HEK293 (cell line): Measurements from ENCODE around the gene ZFYVE19.

Experiments
- CTCF ChIA-PET: fragments of 350-600 bp; formaldehyde crosslinking; extraction: SDS; loops from one replicate; lab custom pipeline; 2021; ENCODE audit warnings: antibody characterized with exemption; lab: Yijun Ruan, JAX
- POLR2A ChIA-PET: fragments of 300-600 bp; formaldehyde crosslinking; extraction: SDS; loops from one replicate; lab custom pipeline; 2020; ENCODE audit warnings: antibody characterized with exemption, inconsistent platforms; lab: Yijun Ruan, JAX
- H3K27ac ChIP-seq: fragments of 200-500 bp; sonication (Bioruptor generic); 2 replicates; pipeline ENCODE4 v1.5.1; 2014; ENCODE audit warnings: low read depth, low read length, control low read depth, inconsistent platforms; ENCODE audit errors: extremely low read depth
- H3K36me3 ChIP-seq, 2 experiments: fragments of 200-500 bp in 1 of 2; sonication (Bioruptor generic) in 1 of 2; 1 replicate in 1 of 2; 2 replicates in 1 of 2; pipeline ENCODE4 v1.5.1; 2014 to 2017; ENCODE audit warnings: inconsistent platforms in 2 of 2, low read length in 2 of 2; ENCODE audit not compliant: control insufficient read depth in 2 of 2, insufficient read depth in 1 of 2
- H3K4me1 ChIP-seq: fragments of 200-500 bp; sonication (Bioruptor generic); 2 replicates; pipeline ENCODE4 v1.5.1; 2014; ENCODE audit warnings: mild to moderate bottlenecking, low read length, inconsistent platforms; ENCODE audit not compliant: control insufficient read depth, insufficient read depth
- H3K4me3 ChIP-seq: 2 replicates; pipeline ENCODE4 v1.5.1; 2011; ENCODE audit warnings: low read depth, mild to moderate bottlenecking, control low read depth, low read length, moderate library complexity
- H3K9me3 ChIP-seq: fragments of 200-500 bp; sonication (Bioruptor generic); 2 replicates; pipeline ENCODE4 v1.5.1; 2014; ENCODE audit warnings: low read depth, low read length, inconsistent platforms; ENCODE audit not compliant: control insufficient read depth, insufficient read depth
- BCL11B ChIP-seq: fragments of 450-650 bp; formaldehyde crosslinking; IDR thresholded peaks from 2 replicates; pipeline ENCODE4 v1.5.1; 2016; ENCODE audit warnings: low read depth, missing biosample characterization, missing genetic modification characterization
- HOXC10 ChIP-seq: sonication (generic); formaldehyde crosslinking; IDR thresholded peaks from 2 replicates; pipeline ENCODE4 v1.8.1; 2023; ENCODE audit warnings: mild to moderate bottlenecking, missing genetic modification reagents
- KLF16 ChIP-seq: fragments of 450-650 bp; formaldehyde crosslinking; IDR thresholded peaks from 2 replicates; pipeline ENCODE4 v1.5.1; 2017; ENCODE audit warnings: missing biosample characterization, missing genetic modification characterization
- KLF9 ChIP-seq: fragments of 450-650 bp; formaldehyde crosslinking; IDR thresholded peaks from 2 replicates; pipeline ENCODE4 v1.5.1; 2016; ENCODE audit warnings: missing biosample characterization, missing genetic modification characterization, low read depth
- MEIS1 ChIP-seq: sonication (generic); formaldehyde crosslinking; IDR thresholded peaks from 2 replicates; pipeline ENCODE4 v1.8.1; 2022; ENCODE audit warnings: missing genetic modification reagents, mild to moderate bottlenecking, borderline replicate concordance
- YY1 ChIP-seq: fragments of 450-650 bp; formaldehyde crosslinking; IDR thresholded peaks from 2 replicates; pipeline ENCODE4 v1.5.1; 2018; ENCODE audit warnings: missing biosample characterization, missing genetic modification characterization
- ZEB2 ChIP-seq: fragments of 450-650 bp; formaldehyde crosslinking; IDR thresholded peaks from 2 replicates; pipeline ENCODE4 v1.5.1; 2016; ENCODE audit warnings: missing biosample characterization, missing genetic modification characterization
- ZIC2 ChIP-seq: fragments of 450-650 bp; formaldehyde crosslinking; IDR thresholded peaks from 2 replicates; pipeline ENCODE4 v1.5.1; 2016; ENCODE audit warnings: missing biosample characterization, missing genetic modification characterization
- ZNF138 ChIP-seq: fragments of 450-650 bp; formaldehyde crosslinking; IDR thresholded peaks from 2 replicates; pipeline ENCODE4 v1.5.1; 2016; ENCODE audit warnings: missing biosample characterization, missing genetic modification characterization, borderline replicate concordance
- ZNF211 ChIP-seq: fragments of 450-650 bp; formaldehyde crosslinking; IDR thresholded peaks from 2 replicates; pipeline ENCODE4 v1.5.1; 2016; ENCODE audit warnings: low read depth, missing biosample characterization, missing genetic modification characterization
- ZNF426 ChIP-seq: fragments of 450-650 bp; formaldehyde crosslinking; IDR thresholded peaks from 2 replicates; pipeline ENCODE4 v1.5.1; 2017; ENCODE audit warnings: missing biosample characterization, missing genetic modification characterization, mild to moderate bottlenecking, inconsistent platforms, moderate library complexity
- ZNF501 ChIP-seq: fragments of 450-650 bp; formaldehyde crosslinking; IDR thresholded peaks from 2 replicates; pipeline ENCODE4 v1.5.1; 2016; ENCODE audit warnings: missing biosample characterization, missing genetic modification characterization
- ZNF514 ChIP-seq: fragments of 450-650 bp; formaldehyde crosslinking; IDR thresholded peaks from 2 replicates; pipeline ENCODE4 v1.5.1; 2016; ENCODE audit warnings: missing biosample characterization, missing genetic modification characterization
- ZNF529 ChIP-seq: fragments of 450-650 bp; formaldehyde crosslinking; IDR thresholded peaks from 2 replicates; pipeline ENCODE4 v1.5.1; 2017; ENCODE audit warnings: missing genetic modification characterization, missing biosample characterization; ENCODE audit not compliant: insufficient replicate concordance
- ZNF561 ChIP-seq: fragments of 450-650 bp; IDR thresholded peaks from 2 replicates; pipeline ENCODE4 v1.5.1; 2018; ENCODE audit warnings: missing biosample characterization, missing genetic modification characterization, borderline replicate concordance
- ZNF596 ChIP-seq: fragments of 450-650 bp; IDR thresholded peaks from 2 replicates; pipeline ENCODE4 v1.5.0; 2018; ENCODE audit warnings: missing biosample characterization, mild to moderate bottlenecking, missing genetic modification characterization, moderate library complexity
- ZNF600 ChIP-seq: fragments of 450-650 bp; formaldehyde crosslinking; IDR thresholded peaks from 2 replicates; pipeline ENCODE4 v1.5.1; 2016; ENCODE audit warnings: missing biosample characterization, missing genetic modification characterization
- ZNF76 ChIP-seq: fragments of 450-650 bp; formaldehyde crosslinking; IDR thresholded peaks from 2 replicates; pipeline ENCODE4; 2016; ENCODE audit warnings: low read depth, missing biosample characterization, missing genetic modification characterization, borderline replicate concordance
- ZNF768 ChIP-seq: fragments of 450-650 bp; formaldehyde crosslinking; IDR thresholded peaks from 2 replicates; pipeline ENCODE4 v1.5.1; 2018; ENCODE audit warnings: missing biosample characterization, mild to moderate bottlenecking, missing genetic modification characterization
- ZNF777 ChIP-seq: fragments of 450-650 bp; formaldehyde crosslinking; IDR thresholded peaks from 2 replicates; pipeline ENCODE4 v1.5.1; 2017; ENCODE audit warnings: missing biosample characterization, missing genetic modification characterization, borderline replicate concordance
- ZNF843 ChIP-seq: fragments of 450-650 bp; formaldehyde crosslinking; IDR thresholded peaks from 2 replicates; pipeline ENCODE4 v1.5.1; 2016; ENCODE audit warnings: missing biosample characterization, missing genetic modification characterization
- ZSCAN16 ChIP-seq: fragments of 450-650 bp; formaldehyde crosslinking; IDR thresholded peaks from 2 replicates; pipeline ENCODE4 v1.5.1; 2016; ENCODE audit warnings: missing biosample characterization, missing genetic modification characterization
- TF ChIP-seq, protein P1 (sequence below): fragments of 450-650 bp; formaldehyde crosslinking; IDR thresholded peaks from 2 replicates; pipeline ENCODE4 v1.5.1; 2017; ENCODE audit warnings: missing biosample characterization, missing genetic modification characterization
- TF ChIP-seq, protein P2 (sequence below): fragments of 450-650 bp; formaldehyde crosslinking; IDR thresholded peaks from 2 replicates; pipeline ENCODE4 v1.5.1; 2016; ENCODE audit warnings: missing biosample characterization, missing genetic modification characterization
- TF ChIP-seq, protein P3 (sequence below): fragments of 450-650 bp; formaldehyde crosslinking; IDR thresholded peaks from 2 replicates; pipeline ENCODE4 v1.5.1; 2017; ENCODE audit warnings: missing biosample characterization, missing genetic modification characterization

ZFYVE19 gene

DNA sequence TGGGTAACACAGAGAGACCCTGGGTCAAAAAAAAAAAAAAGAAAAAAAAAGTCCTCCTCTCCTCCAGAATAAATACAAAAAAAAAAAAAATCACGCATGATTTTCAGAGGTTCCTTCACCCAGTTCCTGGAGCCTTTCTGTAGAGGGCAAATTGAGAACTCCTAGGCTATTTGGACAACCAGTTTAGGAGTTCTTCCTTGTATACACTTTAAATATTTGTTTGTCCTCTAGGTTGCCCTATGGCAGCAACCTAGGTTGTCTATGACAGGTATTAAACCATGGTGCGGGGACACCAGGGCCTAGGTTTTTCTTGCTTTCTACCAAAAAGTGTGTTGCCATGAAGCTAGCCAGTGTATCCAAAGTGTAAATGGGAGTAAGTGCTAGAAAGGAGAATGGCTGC lies 3.8 kb upstream of the ZFYVE19 start (continued):
- TF ChIP-seq, protein P1, sequence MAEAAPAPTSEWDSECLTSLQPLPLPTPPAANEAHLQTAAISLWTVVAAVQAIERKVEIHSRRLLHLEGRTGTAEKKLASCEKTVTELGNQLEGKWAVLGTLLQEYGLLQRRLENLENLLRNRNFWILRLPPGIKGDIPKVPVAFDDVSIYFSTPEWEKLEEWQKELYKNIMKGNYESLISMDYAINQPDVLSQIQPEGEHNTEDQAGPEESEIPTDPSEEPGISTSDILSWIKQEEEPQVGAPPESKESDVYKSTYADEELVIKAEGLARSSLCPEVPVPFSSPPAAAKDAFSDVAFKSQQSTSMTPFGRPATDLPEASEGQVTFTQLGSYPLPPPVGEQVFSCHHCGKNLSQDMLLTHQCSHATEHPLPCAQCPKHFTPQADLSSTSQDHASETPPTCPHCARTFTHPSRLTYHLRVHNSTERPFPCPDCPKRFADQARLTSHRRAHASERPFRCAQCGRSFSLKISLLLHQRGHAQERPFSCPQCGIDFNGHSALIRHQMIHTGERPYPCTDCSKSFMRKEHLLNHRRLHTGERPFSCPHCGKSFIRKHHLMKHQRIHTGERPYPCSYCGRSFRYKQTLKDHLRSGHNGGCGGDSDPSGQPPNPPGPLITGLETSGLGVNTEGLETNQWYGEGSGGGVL (tag by site-specific recombination), result no peak
- TF ChIP-seq ZNF426 (tag by site-specific recombination), result no peak
- no peak for TF ChIP-seq MEIS1 (CRISPR knock-in tag)
- no peak for TF ChIP-seq ZNF777
- TF ChIP-seq ZIC2 (tag by site-specific recombination), result no peak
- TF ChIP-seq ZSCAN16 (tag by site-specific recombination), result no peak
- TF ChIP-seq ZNF596 (tag by site-specific recombination), result no peak
- no peak for TF ChIP-seq ZNF561 (tag by site-specific recombination)
- TF ChIP-seq BCL11B, result no peak
- no peak for TF ChIP-seq KLF9
- TF ChIP-seq ZEB2 (tag by site-specific recombination), result no peak
- TF ChIP-seq ZNF600 (tag by site-specific recombination), result no peak
- no peak for TF ChIP-seq ZNF76
- no peak for TF ChIP-seq ZNF514 (tag by site-specific recombination)
- TF ChIP-seq ZNF768 (tag by site-specific recombination), result no peak
- no peak for TF ChIP-seq HOXC10 (CRISPR knock-in tag)

DNA sequence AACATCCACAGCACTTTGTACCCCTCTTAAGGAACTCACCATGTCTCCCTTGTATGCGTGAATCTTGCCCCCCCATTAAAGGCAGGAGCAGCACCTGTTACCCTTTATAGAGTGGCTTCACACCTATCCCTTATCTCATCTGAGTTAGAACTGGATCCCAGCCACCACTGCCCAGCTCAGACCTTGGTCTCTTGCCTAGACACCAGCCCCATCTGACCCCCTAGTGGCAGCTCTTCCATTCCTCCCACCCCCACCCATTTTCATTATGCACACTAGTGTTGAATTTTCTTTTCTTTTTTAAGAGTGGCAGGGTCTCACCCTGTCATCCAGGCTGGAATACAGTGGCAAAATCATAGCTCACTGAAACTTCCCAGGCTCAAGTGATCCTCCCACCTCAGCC lies 3.2 kb upstream of the ZFYVE19 start:
- TF ChIP-seq, protein P2, sequence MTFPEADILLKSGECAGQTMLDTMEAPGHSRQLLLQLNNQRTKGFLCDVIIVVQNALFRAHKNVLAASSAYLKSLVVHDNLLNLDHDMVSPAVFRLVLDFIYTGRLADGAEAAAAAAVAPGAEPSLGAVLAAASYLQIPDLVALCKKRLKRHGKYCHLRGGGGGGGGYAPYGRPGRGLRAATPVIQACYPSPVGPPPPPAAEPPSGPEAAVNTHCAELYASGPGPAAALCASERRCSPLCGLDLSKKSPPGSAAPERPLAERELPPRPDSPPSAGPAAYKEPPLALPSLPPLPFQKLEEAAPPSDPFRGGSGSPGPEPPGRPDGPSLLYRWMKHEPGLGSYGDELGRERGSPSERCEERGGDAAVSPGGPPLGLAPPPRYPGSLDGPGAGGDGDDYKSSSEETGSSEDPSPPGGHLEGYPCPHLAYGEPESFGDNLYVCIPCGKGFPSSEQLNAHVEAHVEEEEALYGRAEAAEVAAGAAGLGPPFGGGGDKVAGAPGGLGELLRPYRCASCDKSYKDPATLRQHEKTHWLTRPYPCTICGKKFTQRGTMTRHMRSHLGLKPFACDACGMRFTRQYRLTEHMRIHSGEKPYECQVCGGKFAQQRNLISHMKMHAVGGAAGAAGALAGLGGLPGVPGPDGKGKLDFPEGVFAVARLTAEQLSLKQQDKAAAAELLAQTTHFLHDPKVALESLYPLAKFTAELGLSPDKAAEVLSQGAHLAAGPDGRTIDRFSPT (tag by site-specific recombination), result no peak
- TF ChIP-seq KLF16 (tag by site-specific recombination), result no peak
- TF ChIP-seq ZNF138, result no peak
- TF ChIP-seq ZNF768 (tag by site-specific recombination), result no peak
- TF ChIP-seq, protein P3, sequence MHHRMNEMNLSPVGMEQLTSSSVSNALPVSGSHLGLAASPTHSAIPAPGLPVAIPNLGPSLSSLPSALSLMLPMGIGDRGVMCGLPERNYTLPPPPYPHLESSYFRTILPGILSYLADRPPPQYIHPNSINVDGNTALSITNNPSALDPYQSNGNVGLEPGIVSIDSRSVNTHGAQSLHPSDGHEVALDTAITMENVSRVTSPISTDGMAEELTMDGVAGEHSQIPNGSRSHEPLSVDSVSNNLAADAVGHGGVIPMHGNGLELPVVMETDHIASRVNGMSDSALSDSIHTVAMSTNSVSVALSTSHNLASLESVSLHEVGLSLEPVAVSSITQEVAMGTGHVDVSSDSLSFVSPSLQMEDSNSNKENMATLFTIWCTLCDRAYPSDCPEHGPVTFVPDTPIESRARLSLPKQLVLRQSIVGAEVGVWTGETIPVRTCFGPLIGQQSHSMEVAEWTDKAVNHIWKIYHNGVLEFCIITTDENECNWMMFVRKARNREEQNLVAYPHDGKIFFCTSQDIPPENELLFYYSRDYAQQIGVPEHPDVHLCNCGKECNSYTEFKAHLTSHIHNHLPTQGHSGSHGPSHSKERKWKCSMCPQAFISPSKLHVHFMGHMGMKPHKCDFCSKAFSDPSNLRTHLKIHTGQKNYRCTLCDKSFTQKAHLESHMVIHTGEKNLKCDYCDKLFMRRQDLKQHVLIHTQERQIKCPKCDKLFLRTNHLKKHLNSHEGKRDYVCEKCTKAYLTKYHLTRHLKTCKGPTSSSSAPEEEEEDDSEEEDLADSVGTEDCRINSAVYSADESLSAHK (tag by site-specific recombination), result no peak
- TF ChIP-seq YY1 (tag by site-specific recombination), result no peak
- no peak for TF ChIP-seq ZNF501 (tag by site-specific recombination)
- no peak for TF ChIP-seq ZNF211 (tag by site-specific recombination)
- no peak for TF ChIP-seq ZNF529 (tag by site-specific recombination)
- TF ChIP-seq ZNF843 (tag by site-specific recombination), result no peak
- Histone ChIP-seq H3K4me1 (no peaks in the 10 kb centered on the region), H3K9me3 (no peaks in the 10 kb centered on the region), H3K27ac (no peak overlapping the region), H3K36me3 (no peaks in the 10 kb centered on the region; a peak in 1 of 3 replicates), H3K4me3 (no peak overlapping the region)
- CTCF ChIA-PET, result interaction anchor here (0.6 to 0.7 kb wide), 4 partner anchors 41 to 154 kb away, joined by 3 to 6 read pairs (median 4); no protein-coding TSS in a partner anchor
- POLR2A ChIA-PET, result interaction anchor here (0.6 kb wide), 1 partner anchor 232 kb away, joined by 3 read pairs; no protein-coding TSS in a partner anchor
